Endothelial cell of umbilical vein (primary cell): ENCODE measurements around the gene CACNG8. TPM values are rescaled to one million over a fixed set of nuclear protein-coding genes. Genes with fewer than 3 reads are reported as not detected.

Experiments used
- BruUV-seq: library from RNA; stranded (reverse); fragments of 400-500 nt; replicated peaks from 2 replicates; lab custom pipeline; 2021; lab: Mats Ljungman, UMichigan
- CTCF ChIA-PET: fragments of 300-600, 350-600 bp; sonication (Branson Sonifier 250); formaldehyde crosslinking; loops from one replicate; lab custom pipeline; 2021; ENCODE audit warnings: antibody characterized with exemption, inconsistent platforms; lab: Charles Lee
- POLR2A ChIA-PET: fragments of 300-600, 350-600 bp; sonication (Branson Sonifier 250); formaldehyde crosslinking; loops from one replicate; lab custom pipeline; 2021; ENCODE audit warnings: antibody characterized with exemption, inconsistent platforms; lab: Charles Lee
- DNase-seq: peaks from one replicate; pipeline ENCODE4 v3.0.0-alpha.2; 2011; ENCODE audit warnings: low read depth, low spot score
- FAIRE-seq: peaks from 2 replicates; lab custom pipeline; 2011; peaks lifted over from hg19 to GRCh38; lab: Jason Lieb, UNC
- H2AFZ ChIP-seq: 2 replicates; pipeline ENCODE4 v1.6.0; 2012; ENCODE audit warnings: low read depth, low read length, control low read depth, inconsistent platforms
- H3K27ac ChIP-seq: 2 replicates; pipeline ENCODE4 v1.5.1; 2011; ENCODE audit warnings: low read depth, mild to moderate bottlenecking, control low read depth, low read length, moderate library complexity; ENCODE audit not compliant: insufficient read depth
- H3K27me3 ChIP-seq, 2 experiments: 2 replicates each; pipeline versions ENCODE4 v1.6.0 to v1.6.1; 2011; ENCODE audit warnings: low read length in 2 of 2, mixed read lengths in 1 of 2; ENCODE audit not compliant: control insufficient read depth in 2 of 2, insufficient read depth in 2 of 2
- H3K36me3 ChIP-seq, 2 experiments: 2 replicates in 1 of 2; 3 replicates in 1 of 2; pipeline ENCODE4 v1.5.1; 2011; ENCODE audit warnings: low read length in 2 of 2, mild to moderate bottlenecking in 1 of 2, moderate library complexity in 1 of 2; ENCODE audit not compliant: control insufficient read depth in 2 of 2, insufficient read depth in 2 of 2; ENCODE audit errors: extremely low read depth in 1 of 2
- H3K4me1 ChIP-seq: 3 replicates; pipeline ENCODE4 v1.5.1; 2011; ENCODE audit warnings: mild to moderate bottlenecking, low read length; ENCODE audit not compliant: control insufficient read depth, insufficient read depth; ENCODE audit errors: extremely low read depth
- H3K4me2 ChIP-seq: 2 replicates; pipeline ENCODE4 v1.6.1; 2011; ENCODE audit warnings: low read length, control low read depth, mixed read lengths; ENCODE audit not compliant: insufficient read depth
- H3K4me3 ChIP-seq, 3 experiments: fragments of 200-600 bp in 1 of 3; sonication (generic), shearing (Covaris generic) in 1 of 3; replicated peaks in 1 of 3; 2 replicates each; pipeline ENCODE4 v1.5.1; 2011 to 2016; ENCODE audit warnings: control low read depth in 3 of 3, low read length in 3 of 3, mild to moderate bottlenecking in 2 of 3, inconsistent platforms in 1 of 3, low read depth in 1 of 3, moderate library complexity in 1 of 3; ENCODE audit not compliant: insufficient read depth in 1 of 3
- H3K79me2 ChIP-seq: 2 replicates; pipeline ENCODE4 v1.6.0; 2012; ENCODE audit warnings: low read length, inconsistent platforms; ENCODE audit not compliant: control insufficient read depth, insufficient read depth
- H3K9ac ChIP-seq: replicated peaks from 2 replicates; pipeline ENCODE3; 2011; ENCODE audit warnings: low read length, control low read depth; ENCODE audit not compliant: insufficient read depth; ENCODE audit errors: extremely low read depth
- H3K9me1 ChIP-seq: replicated peaks from 3 replicates; pipeline ENCODE4 v1.6.0; 2011; ENCODE audit warnings: mild to moderate bottlenecking, low read length; ENCODE audit not compliant: control insufficient read depth, insufficient read depth; ENCODE audit errors: extremely low read depth
- H3K9me3 ChIP-seq: replicated peaks from 2 replicates; pipeline ENCODE4 v1.5.1; 2012; ENCODE audit warnings: low read length, inconsistent platforms; ENCODE audit not compliant: control insufficient read depth, insufficient read depth
- H4K20me1 ChIP-seq: replicated peaks from 2 replicates; pipeline ENCODE3; 2011; ENCODE audit warnings: mild to moderate bottlenecking, low read length; ENCODE audit not compliant: control insufficient read depth, insufficient read depth; ENCODE audit errors: extremely low read depth
- EZH2 ChIP-seq: IDR thresholded peaks from 2 replicates; pipeline ENCODE4 v1.6.1; 2012; ENCODE audit warnings: borderline replicate concordance, low read depth, mild to moderate bottlenecking, moderate library complexity, low read length, inconsistent platforms; ENCODE audit not compliant: severe bottlenecking
- FOS ChIP-seq: IDR thresholded peaks from 2 replicates; pipeline ENCODE4 v1.6.1; 2011; ENCODE audit warnings: mild to moderate bottlenecking, low read length, moderate library complexity, borderline replicate concordance; ENCODE audit not compliant: insufficient read depth
- GATA2 ChIP-seq: IDR thresholded peaks from 2 replicates; pipeline ENCODE4 v1.7.0; 2011; ENCODE audit warnings: low read depth, mild to moderate bottlenecking, moderate library complexity, mixed read lengths, low read length; ENCODE audit not compliant: insufficient read length, insufficient read depth
- JUN ChIP-seq: IDR thresholded peaks from 2 replicates; pipeline ENCODE4 v1.6.1; 2011; ENCODE audit warnings: borderline replicate concordance, low read depth; ENCODE audit not compliant: insufficient read length, insufficient read depth
- MYC ChIP-seq: IDR thresholded peaks from one replicate; pipeline ENCODE4 v1.6.1; 2011; ENCODE audit warnings: mild to moderate bottlenecking, low read depth, low read length
- POLR2A ChIP-seq: IDR thresholded peaks from 2 replicates; pipeline ENCODE4 v1.6.1; 2012; ENCODE audit warnings: low read depth, mild to moderate bottlenecking, control low read depth, low read length
- POLR2AphosphoS5 ChIP-seq: IDR thresholded peaks from 2 replicates; pipeline ENCODE4 v1.6.1; 2012; ENCODE audit warnings: low read depth, mild to moderate bottlenecking, control low read depth, low read length, moderate library complexity; ENCODE audit not compliant: insufficient read depth
- dilution Hi-C: fragments of 300-500 bp; cut with MboI; formaldehyde crosslinking; loops from one replicate; pipeline ENCODE4 v1.15.0; 2019; ENCODE audit warnings: low sequenced_read_pairs; ENCODE audit not compliant: extremely low pct_ligation_motif_present
- intact Hi-C: fragments of 100-400 bp; cut with micrococcal nuclease; formaldehyde crosslinking; loops from one replicate; pipeline ENCODE4 v1.10.0; 2022
- polyA plus RNA-seq, 4 experiments: library from polyadenylated mRNA; depleted of rRNA in 3 of 4; stranded (reverse) in 3 of 4; unstranded in 1 of 4; fragments of >200 nt; gene quantifications; 2 replicates each; pipeline versions ENCODE4 v1.2.1 to v1.2.3, GENCODE V29; 2011 to 2012; ENCODE audit warnings: missing spikeins in 1 of 4
- total RNA-seq: library from RNA; stranded (reverse); gene quantifications from 2 replicates; pipeline ENCODE4 v1.2.3, GENCODE V29; 2021
- TF ChIP-seq, protein P1 (sequence below): IDR thresholded peaks from 2 replicates; pipeline ENCODE4 v1.6.1; 2011; ENCODE audit not compliant: insufficient read depth, insufficient read length
- TF ChIP-seq, protein P2 (sequence below), 2 donors: IDR thresholded peaks; 1 replicate in 1 of 2; 2 replicates in 1 of 2; pipeline ENCODE4 v1.5.1; 2011; ENCODE audit warnings: low read length in 2 of 2, mild to moderate bottlenecking in 2 of 2, moderate library complexity in 2 of 2, control low read depth in 1 of 2, inconsistent platforms in 1 of 2, low read depth in 1 of 2; ENCODE audit not compliant: insufficient read depth in 1 of 2; ENCODE audit errors: extremely low read depth in 1 of 2

CACNG8 gene
- total and polyA plus RNA-seq, 2 donors (not counting 3 experiments of a cell fraction or from before 2014, with no cell fraction given) = 0.18 to 1.7 TPM

DNA sequence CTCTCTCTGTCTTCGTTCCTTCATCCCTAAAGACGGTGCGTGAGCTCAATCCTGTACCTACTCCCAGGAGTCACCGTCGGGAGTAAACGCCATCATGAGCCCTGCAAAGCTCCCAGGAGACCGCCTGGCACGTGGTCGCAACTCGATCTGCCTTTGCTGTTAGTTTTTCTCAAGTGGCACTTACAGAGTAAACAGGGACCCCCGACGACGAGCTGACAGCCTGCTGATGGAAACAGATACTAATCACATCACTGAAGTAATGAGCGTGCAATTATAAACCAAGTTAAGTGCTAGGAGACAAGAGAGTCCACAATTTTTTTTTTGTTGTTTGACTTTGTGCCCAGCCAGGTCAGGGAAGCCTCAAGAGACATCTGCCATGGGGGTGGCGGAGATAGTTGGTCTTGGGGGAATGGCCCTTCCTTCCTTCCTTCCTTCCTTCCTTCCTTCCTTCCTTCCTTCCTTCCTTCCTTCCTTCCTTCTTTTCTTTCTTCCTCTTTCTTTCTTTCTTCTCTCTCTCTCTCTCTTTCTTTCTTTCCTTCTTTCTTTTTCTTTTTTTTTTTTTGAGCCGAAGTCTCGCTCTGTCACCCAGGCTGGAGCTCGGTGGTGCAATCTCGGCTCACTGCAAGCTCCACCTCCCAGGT, 52.3 kb downstream of the CACNG8 start:
- no peaks in the 10 kb centered on the region for H3K79me2 ChIP-seq
- H4K20me1 ChIP-seq = no peaks in the 10 kb centered on the region
- no peaks in the 10 kb centered on the region for H3K9me1 ChIP-seq
- no peak overlapping the region for H3K4me3 ChIP-seq
- no peaks in the 10 kb centered on the region for H3K9me3 ChIP-seq
- no peak for FAIRE-seq
- no peak for DNase-seq
- ChIA-PET CTCF (interaction anchor here (0.9 to 1.4 kb wide), 2 partner anchors 9 to 206 kb away, joined by 3 to 5 read pairs; no protein-coding TSS in a partner anchor), POLR2A (interaction anchor here (0.5 kb wide), 1 partner anchor 214 kb away, joined by 8 read pairs; no protein-coding TSS in a partner anchor)
- TF ChIP-seq, protein P1, sequence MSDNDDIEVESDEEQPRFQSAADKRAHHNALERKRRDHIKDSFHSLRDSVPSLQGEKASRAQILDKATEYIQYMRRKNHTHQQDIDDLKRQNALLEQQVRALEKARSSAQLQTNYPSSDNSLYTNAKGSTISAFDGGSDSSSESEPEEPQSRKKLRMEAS = no peak
- TF ChIP-seq EZH2 (no peak), FOS (no peak), POLR2AphosphoS5 (no peak), GATA2 (no peak), POLR2A (no peak), JUN (no peak), MYC (no peak)
- TF ChIP-seq, protein P2, sequence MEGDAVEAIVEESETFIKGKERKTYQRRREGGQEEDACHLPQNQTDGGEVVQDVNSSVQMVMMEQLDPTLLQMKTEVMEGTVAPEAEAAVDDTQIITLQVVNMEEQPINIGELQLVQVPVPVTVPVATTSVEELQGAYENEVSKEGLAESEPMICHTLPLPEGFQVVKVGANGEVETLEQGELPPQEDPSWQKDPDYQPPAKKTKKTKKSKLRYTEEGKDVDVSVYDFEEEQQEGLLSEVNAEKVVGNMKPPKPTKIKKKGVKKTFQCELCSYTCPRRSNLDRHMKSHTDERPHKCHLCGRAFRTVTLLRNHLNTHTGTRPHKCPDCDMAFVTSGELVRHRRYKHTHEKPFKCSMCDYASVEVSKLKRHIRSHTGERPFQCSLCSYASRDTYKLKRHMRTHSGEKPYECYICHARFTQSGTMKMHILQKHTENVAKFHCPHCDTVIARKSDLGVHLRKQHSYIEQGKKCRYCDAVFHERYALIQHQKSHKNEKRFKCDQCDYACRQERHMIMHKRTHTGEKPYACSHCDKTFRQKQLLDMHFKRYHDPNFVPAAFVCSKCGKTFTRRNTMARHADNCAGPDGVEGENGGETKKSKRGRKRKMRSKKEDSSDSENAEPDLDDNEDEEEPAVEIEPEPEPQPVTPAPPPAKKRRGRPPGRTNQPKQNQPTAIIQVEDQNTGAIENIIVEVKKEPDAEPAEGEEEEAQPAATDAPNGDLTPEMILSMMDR (IDR thresholded peaks at IDR 0.05; ENCODE audit: extremely low read depth in 1 of 2, insufficient read depth in 1 of 2, low read depth in 1 of 2, low read length in 2 of 2) = no peak
- dilution Hi-C loops (no loop called here), intact Hi-C loops (no loop called here)
- BruUV-seq = no TSS peak
- H2AFZ ChIP-seq = no peak overlapping the region
- H3K9ac ChIP-seq = no peak overlapping the region
- H3K27me3 ChIP-seq = no peaks in the 10 kb centered on the region
- no peak overlapping the region for H3K27ac ChIP-seq
- H3K4me2 ChIP-seq = no peak overlapping the region
- peaks cover 6% of the 10 kb centered on the region for H3K4me1 ChIP-seq
- H3K36me3 ChIP-seq = no peaks in the 10 kb centered on the region
